Mesothelial cell of epicardium (in vitro differentiated cells): Measurements from ENCODE around the gene TOM1L2. TPM values are rescaled to one million over a fixed set of nuclear protein-coding genes. Genes with fewer than 3 reads are reported as not detected.
"Not testable (repeated sequence)": the region's sequence is repeated elsewhere in the genome, so short reads cannot be mapped to it uniquely, and the experiment has no call there.

Experiments used
- DNase-seq, 2 experiments: peaks; one replicate each; pipeline ENCODE4 v3.0.0; 2021; ENCODE audit warnings: low spot score in 2 of 2; ENCODE audit not compliant: unreplicated experiment in 2 of 2
- H3K27ac Mint-ChIP-seq: 2 replicates; pipeline ENCODE4 v1.8.0; 2021; ENCODE audit warnings: mixed read lengths
- H3K27me3 Mint-ChIP-seq: 2 replicates; pipeline ENCODE4 v1.8.0; 2021; ENCODE audit warnings: low read depth, mixed read lengths
- H3K36me3 Mint-ChIP-seq: 2 replicates; pipeline ENCODE4 v1.8.0; 2021; ENCODE audit warnings: mixed read lengths
- H3K4me1 Mint-ChIP-seq: 2 replicates; pipeline ENCODE4 v1.8.0; 2021; ENCODE audit warnings: mixed read lengths
- H3K4me3 Mint-ChIP-seq: 2 replicates; pipeline ENCODE4 v1.8.0; 2021; ENCODE audit warnings: mild to moderate bottlenecking, moderate library complexity, mixed read lengths
- H3K9me3 Mint-ChIP-seq: 2 replicates; pipeline ENCODE4 v1.8.0; 2021; ENCODE audit warnings: mixed read lengths
- total RNA-seq: library from RNA; stranded (reverse); gene quantifications from 3 replicates; pipeline ENCODE4 v1.2.1, GENCODE V29; 2021
- TF ChIP-seq, protein P1 (sequence below): fragments of 200-600 bp; sonication (generic); IDR thresholded peaks from one replicate; pipeline ENCODE4 v1.5.0; 2021; ENCODE audit warnings: antibody characterized with exemption; ENCODE audit not compliant: unreplicated experiment

The TOM1L2 gene
- total RNA-seq, 1 donor from 2014 or later: 126 TPM

DNA sequence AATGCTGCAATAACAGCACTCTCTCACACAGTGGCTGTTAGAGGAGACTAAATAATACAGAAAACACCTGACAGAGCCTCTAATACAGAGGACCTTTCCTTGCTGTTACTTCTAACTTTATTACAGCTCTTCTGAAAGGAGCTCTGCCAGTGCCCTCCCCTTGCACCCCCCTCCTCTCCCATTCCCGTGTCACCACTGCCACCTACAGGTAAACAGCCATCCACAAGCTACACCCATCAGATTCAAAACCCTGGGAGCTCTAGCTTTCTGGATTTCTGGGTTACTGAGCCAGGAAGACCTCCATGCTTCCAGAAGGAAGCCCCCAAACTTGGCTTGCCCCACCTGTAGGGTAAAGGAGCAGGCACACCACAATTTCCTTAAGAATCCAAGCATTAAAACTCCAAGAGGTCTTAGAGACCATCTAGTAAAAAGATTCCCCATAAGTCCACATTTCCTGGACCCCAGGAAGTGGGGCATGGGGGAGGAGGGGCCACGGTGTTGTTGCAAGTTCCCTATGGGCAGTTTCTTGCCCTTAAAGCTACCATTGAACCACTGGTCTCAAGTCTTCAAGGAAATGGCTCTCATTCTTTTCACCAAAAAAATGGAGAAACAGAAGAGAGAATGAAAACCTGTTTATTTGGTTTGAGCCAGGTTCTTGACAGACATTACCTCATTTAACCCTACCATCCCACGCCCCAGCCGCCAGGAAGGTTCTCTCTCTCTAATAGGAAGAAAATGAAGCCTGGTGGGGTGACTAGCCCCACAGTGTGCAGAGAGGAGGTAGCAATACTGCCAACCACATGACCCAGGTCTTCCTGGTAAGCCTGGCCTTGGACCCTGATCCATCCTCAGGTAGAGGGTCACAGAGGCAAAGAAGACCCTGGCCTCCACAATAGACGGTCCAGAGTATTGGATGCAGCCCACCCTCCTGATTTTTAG lies 52.8 kb downstream of the TOM1L2 start:
- Mint-ChIP-seq H3K9me3 (peaks cover 7% of the 10 kb centered on the region), H3K4me3 (no peak overlapping the region), H3K27ac (peak overlapping the region; percentile 95), H3K27me3 (no peaks in the 10 kb centered on the region), H3K4me1 (peaks cover 58% of the 10 kb centered on the region), H3K36me3 (peaks cover 8% of the 10 kb centered on the region)
- peak; percentile 54 to 77 for DNase-seq
- TF ChIP-seq, protein P1, sequence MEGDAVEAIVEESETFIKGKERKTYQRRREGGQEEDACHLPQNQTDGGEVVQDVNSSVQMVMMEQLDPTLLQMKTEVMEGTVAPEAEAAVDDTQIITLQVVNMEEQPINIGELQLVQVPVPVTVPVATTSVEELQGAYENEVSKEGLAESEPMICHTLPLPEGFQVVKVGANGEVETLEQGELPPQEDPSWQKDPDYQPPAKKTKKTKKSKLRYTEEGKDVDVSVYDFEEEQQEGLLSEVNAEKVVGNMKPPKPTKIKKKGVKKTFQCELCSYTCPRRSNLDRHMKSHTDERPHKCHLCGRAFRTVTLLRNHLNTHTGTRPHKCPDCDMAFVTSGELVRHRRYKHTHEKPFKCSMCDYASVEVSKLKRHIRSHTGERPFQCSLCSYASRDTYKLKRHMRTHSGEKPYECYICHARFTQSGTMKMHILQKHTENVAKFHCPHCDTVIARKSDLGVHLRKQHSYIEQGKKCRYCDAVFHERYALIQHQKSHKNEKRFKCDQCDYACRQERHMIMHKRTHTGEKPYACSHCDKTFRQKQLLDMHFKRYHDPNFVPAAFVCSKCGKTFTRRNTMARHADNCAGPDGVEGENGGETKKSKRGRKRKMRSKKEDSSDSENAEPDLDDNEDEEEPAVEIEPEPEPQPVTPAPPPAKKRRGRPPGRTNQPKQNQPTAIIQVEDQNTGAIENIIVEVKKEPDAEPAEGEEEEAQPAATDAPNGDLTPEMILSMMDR: peak; percentile 58

DNA sequence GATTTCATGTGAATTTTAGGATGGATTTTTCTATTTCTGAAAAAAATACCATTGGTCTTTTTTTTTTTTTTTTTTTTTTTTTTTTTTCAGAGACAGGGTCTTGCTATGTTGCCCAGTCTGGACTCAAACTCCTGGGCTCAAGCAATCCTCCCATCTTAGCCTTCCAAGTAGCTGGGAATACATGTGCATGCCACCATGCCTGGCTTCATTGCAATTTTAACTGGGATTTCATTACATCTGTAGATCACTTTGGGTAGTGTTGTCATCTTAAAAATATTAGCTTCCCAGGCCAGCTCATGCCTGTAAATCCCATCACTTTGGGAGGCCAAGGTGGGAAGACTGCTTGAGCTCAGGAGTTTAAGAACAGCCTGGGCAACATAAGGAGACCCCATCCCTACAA lies 54.8 kb downstream of the TOM1L2 start:
- no peak for DNase-seq
- TF ChIP-seq, protein P1: no peak
- H3K36me3 Mint-ChIP-seq: peaks cover 8% of the 10 kb centered on the region

GRCh38 chr17:17915183-17915582 lies 57.0 kb downstream of the TOM1L2 start:
- H3K27me3 Mint-ChIP-seq: no peaks in the 10 kb centered on the region
- H3K9me3 Mint-ChIP-seq: peaks cover 7% of the 10 kb centered on the region
- TF ChIP-seq, protein P1: no peak
- peak overlapping the region; percentile 96 for H3K27ac Mint-ChIP-seq
- peaks cover 45% of the 10 kb centered on the region for H3K4me1 Mint-ChIP-seq
- no peak overlapping the region for H3K4me3 Mint-ChIP-seq
- peaks cover 11% of the 10 kb centered on the region for H3K36me3 Mint-ChIP-seq
- DNase-seq: no peak

More for the DNA sequence above, 54.8 kb downstream of the TOM1L2 start:
- Mint-ChIP-seq H3K9me3 (peaks cover 7% of the 10 kb centered on the region), H3K4me3 (no peak overlapping the region), H3K27ac (no peak overlapping the region), H3K4me1 (peaks cover 56% of the 10 kb centered on the region), H3K27me3 (no peaks in the 10 kb centered on the region)

- Mint-ChIP-seq H3K4me3 (peak overlapping the region; percentile 30), H3K27ac (peak overlapping the region; percentile 96), H3K36me3 (peaks cover 11% of the 10 kb centered on the region), H3K9me3 (peaks cover 7% of the 10 kb centered on the region), H3K27me3 (no peaks in the 10 kb centered on the region), H3K4me1 (peaks cover 34% of the 10 kb centered on the region)
- peak; percentile 50 to 66 for DNase-seq
- TF ChIP-seq, protein P1: no peak
Measured at GRCh38 chr17:17913695-17914332, 58.4 kb downstream of the TOM1L2 start.

DNA sequence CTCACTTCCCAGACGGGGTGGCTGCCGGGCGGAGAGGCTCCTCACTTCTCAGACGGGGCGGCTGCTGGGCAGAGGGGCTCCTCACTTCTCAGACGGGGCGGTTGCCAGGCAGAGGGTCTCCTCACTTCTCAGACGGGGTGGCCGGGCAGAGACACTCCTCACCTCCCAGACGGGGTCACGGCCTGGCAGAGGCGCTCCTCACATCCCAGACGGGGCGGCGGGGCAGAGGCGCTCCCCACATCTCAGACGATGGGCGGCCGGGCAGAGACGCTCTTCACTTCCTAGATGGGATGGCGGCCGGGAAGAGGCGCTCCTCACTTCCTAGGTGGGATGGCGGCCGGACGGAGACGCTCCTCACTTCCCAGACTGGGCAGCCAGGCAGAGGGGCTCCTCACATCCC lies 59.9 kb downstream of the TOM1L2 start:
- H3K4me3 Mint-ChIP-seq, H3K27ac Mint-ChIP-seq, H3K27me3 Mint-ChIP-seq, H3K9me3 Mint-ChIP-seq, DNase-seq: not testable (repeated sequence)
- Mint-ChIP-seq H3K36me3 (peaks cover 11% of the 10 kb centered on the region), H3K4me1 (peaks cover 35% of the 10 kb centered on the region)
